22Rv1 (cell line): ENCODE results near the gene SCUBE1.

Experiments
- H3K27ac ChIP-seq: fragments of 450-650 bp; 2 replicates; pipeline ENCODE4 v1.5.1; 2017
- CTCF ChIP-seq: fragments of 450-650 bp; IDR thresholded peaks from 2 replicates; pipeline ENCODE4 v1.5.1; 2017; ENCODE audit warnings: mild to moderate bottlenecking
- ZFX ChIP-seq: fragments of 450-650 bp; IDR thresholded peaks from 2 replicates; pipeline ENCODE4 v1.6.1; 2017; ENCODE audit warnings: antibody characterized with exemption, borderline replicate concordance

Gene SCUBE1

GRCh38 chr22:43314611-43315010 lies 28.6 kb downstream of the SCUBE1 start:
- H3K27ac ChIP-seq = no peak overlapping the region
- TF ChIP-seq CTCF (no peak), ZFX (no peak)

- H3K27ac ChIP-seq = no peak overlapping the region
- TF ChIP-seq ZFX (no peak), CTCF (no peak)
Observed at GRCh38 chr22:43313890-43314474, 29.2 kb downstream of the SCUBE1 start.

GRCh38 chr22:43313244-43313889 lies 29.8 kb downstream of the SCUBE1 start:
- no peak for TF ChIP-seq CTCF
- no peak for TF ChIP-seq ZFX

GRCh38 chr22:43312608-43313007 lies 30.6 kb downstream of the SCUBE1 start:
- H3K27ac ChIP-seq = no peak overlapping the region
- TF ChIP-seq ZFX = no peak
- TF ChIP-seq CTCF = no peak

More at GRCh38 chr22:43313244-43313889, 29.8 kb downstream of the SCUBE1 start:
- H3K27ac ChIP-seq = no peak overlapping the region

- TF ChIP-seq ZFX (no peak), CTCF (no peak)
- H3K27ac ChIP-seq = no peak overlapping the region
Observed at GRCh38 chr22:43310798-43311197, 32.4 kb downstream of the SCUBE1 start.

GRCh38 chr22:43310311-43310710 lies 32.9 kb downstream of the SCUBE1 start:
- TF ChIP-seq ZFX = no peak
- no peak for TF ChIP-seq CTCF
- H3K27ac ChIP-seq = no peak overlapping the region

- no peak overlapping the region for H3K27ac ChIP-seq
- no peak for TF ChIP-seq ZFX
- TF ChIP-seq CTCF = no peak
Observed at GRCh38 chr22:43308836-43309235, 34.3 kb downstream of the SCUBE1 start.
